Hypothalamus (tissue), 51 donors: Measurements from ENCODE around the gene SOS1.
"Not testable (repeated sequence)": the region's sequence is repeated elsewhere in the genome, so short reads cannot be mapped to it uniquely, and the experiment has no call there.

Experiments used
- DNase-seq, 51 donors: peaks; one replicate each; lab custom pipeline; 2025; lab: John Stamatoyannopoulos, UW

The SOS1 gene

GRCh38 chr2:38937548-38937947 lies 183.3 kb downstream of the SOS1 start:
- no peak for DNase-seq

- not testable (repeated sequence) for DNase-seq
Observed at GRCh38 chr2:38936516-38936915, 184.3 kb downstream of the SOS1 start.

DNA sequence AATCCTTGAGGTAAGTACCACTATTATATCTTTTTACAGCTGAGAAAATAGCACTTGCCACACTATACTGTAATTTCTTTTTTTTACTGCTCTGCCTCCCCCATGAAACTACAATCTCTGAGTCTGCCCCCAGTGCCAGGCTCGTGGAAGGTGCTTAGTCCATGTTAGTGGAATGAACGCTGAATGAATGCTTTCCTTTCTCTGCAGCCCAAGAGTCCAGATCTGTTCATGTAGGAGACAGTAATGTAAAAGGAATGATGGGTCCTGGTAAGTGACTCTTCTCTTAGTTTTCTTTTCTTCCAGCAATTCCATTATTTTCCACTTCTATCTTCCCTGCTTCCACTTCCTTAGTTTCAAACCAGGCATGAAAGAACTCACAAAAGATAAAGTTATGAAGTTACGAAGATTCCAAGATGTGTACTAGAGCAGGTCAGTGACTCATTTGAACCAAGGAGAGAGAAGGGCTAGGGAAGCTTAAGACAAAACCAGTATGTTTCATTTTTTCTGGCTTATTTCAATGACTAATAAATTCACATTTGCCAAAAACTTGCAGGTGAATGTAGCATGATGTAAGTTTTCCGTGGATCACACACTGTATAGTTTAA lies 185.2 kb downstream of the SOS1 start:
- no peak for DNase-seq

GRCh38 chr2:38934742-38935141 lies 186.1 kb downstream of the SOS1 start:
- DNase-seq = no peak

DNA sequence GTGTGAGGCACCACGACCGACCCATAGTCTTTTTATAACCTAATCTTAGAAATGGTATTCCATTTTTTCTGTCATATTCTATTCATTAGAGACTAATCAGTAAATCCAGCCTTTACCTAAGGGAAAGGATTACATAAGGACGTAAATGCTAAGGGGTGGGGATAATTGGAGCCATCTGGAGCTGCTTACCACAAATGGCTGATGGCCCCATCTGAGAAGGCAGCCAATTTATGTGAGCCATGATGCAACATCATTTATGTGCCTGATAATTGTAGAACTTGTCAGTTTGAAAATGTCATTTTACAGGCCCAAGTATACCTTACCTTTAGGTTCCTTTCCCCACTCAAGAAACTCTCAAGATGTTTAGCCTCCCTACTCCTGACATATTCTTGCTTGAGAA lies 187.2 kb downstream of the SOS1 start:
- DNase-seq = no peak

DNA sequence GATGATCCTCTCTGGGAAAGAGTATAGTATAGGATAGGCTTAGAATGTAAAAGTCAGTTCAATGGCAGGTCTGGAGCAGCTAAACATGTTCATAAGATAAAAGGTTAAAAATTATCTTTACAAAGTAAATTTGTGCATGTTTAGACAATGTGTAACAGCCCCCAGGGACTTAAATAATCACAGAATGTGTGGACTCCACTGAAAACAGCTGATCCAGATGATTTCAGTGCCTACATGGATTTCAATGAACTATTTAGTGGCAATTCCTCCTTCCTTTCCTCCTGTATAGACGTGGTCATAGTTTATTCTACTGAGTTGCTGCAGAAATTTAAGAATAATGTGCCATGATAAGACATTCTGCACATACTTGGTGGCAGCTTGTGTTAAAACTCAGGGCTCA lies 188.3 kb downstream of the SOS1 start:
- no peak for DNase-seq
